DMS 273 (cell line): ENCODE measurements around the gene CACNA1B.
A peak's percentile ranks its signal among the peaks of the same experiment; 100 is the strongest.

Experiments
- DNase-seq: peaks from one replicate; lab custom pipeline; 2025; ENCODE audit not compliant: unreplicated experiment; lab: John Stamatoyannopoulos, UW

Gene CACNA1B

GRCh38 chr9:137978262-137978714, 100.7 kb downstream of the CACNA1B start:
- no peak for DNase-seq

- peak; percentile 61 for DNase-seq
Measured at GRCh38 chr9:137982200-137982599, 104.6 kb downstream of the CACNA1B start.

GRCh38 chr9:137984005-137984404, 106.4 kb downstream of the CACNA1B start:
- DNase-seq, result no peak

- no peak for DNase-seq
Measured at GRCh38 chr9:137984520-137985257, 107.1 kb downstream of the CACNA1B start.

GRCh38 chr9:137985637-137986071, 108.1 kb downstream of the CACNA1B start:
- no peak for DNase-seq

- no peak for DNase-seq
Measured at GRCh38 chr9:137986268-137987099, 108.9 kb downstream of the CACNA1B start.

GRCh38 chr9:137987244-137988030, 109.9 kb downstream of the CACNA1B start:
- DNase-seq, result no peak

GRCh38 chr9:137988051-137988450, 110.5 kb downstream of the CACNA1B start:
- no peak for DNase-seq

GRCh38 chr9:137988701-137989100, 111.1 kb downstream of the CACNA1B start:
- DNase-seq, result no peak

- no peak for DNase-seq
Measured at GRCh38 chr9:137989156-137989555, 111.6 kb downstream of the CACNA1B start.

GRCh38 chr9:137989999-137990715, 112.6 kb downstream of the CACNA1B start:
- DNase-seq, result no peak

GRCh38 chr9:138003485-138004190, 126.1 kb downstream of the CACNA1B start:
- no peak for DNase-seq

- no peak for DNase-seq
Measured at GRCh38 chr9:138006576-138007233, 129.1 kb downstream of the CACNA1B start.

- no peak for DNase-seq
Measured at GRCh38 chr9:138007566-138007917, 130.0 kb downstream of the CACNA1B start.

GRCh38 chr9:138007918-138008841, 130.6 kb downstream of the CACNA1B start:
- DNase-seq, result no peak

GRCh38 chr9:138009016-138009802, 131.6 kb downstream of the CACNA1B start:
- DNase-seq, result peak; percentile 63

- DNase-seq, result peak; percentile 95
Measured at GRCh38 chr9:138009803-138010690, 132.5 kb downstream of the CACNA1B start.
